HG02852 (cell line): ENCODE results near the gene VTCN1.
"Not testable (repeated sequence)": the region's sequence is repeated elsewhere in the genome, so short reads cannot be mapped to it uniquely, and the experiment has no call there.

Experiments used
- ATAC-seq: cut with Tn5 transposase; IDR thresholded peaks from one replicate; pipeline ENCODE4 v1.9.1; 2021; ENCODE audit warnings: mild to moderate bottlenecking, moderate library complexity; ENCODE audit not compliant: unreplicated experiment

The VTCN1 gene

DNA sequence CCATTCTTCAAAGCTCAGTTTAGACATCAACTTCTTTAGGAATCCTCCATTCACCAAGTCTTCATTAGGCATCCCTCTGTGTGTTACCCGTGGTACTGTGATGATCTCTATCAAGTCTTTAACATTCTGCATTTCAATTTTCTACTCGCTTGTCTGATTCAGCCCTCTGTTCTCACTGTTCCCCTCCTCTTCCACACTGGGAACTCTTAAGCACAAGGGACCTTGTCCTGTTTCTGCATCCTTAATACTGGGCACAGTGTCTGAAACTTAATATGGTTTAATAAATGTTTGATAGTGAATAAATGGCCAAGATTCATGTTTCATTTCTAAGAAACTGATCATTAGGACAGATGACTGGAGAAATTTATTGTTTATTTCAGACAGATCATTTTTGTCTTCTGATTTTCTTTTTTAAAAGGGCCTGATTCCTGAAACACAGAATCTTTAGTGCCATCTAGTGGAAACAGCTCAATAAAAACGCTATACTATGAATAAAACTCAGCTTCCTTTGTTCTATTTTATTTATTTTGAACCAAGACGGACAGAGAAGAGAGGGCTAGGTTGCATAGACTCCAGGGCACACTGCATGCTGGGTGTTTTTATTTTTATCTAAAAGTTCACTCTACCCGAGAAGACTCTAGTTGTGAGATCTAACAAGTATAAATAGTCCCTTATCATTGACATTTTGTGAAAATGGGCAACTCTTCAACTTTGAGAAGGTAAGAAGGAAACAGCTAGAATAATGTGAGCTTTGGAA is 82.2 kb downstream of the VTCN1 start:
- ATAC-seq: no peak

- ATAC-seq: no peak
Measured at GRCh38 chr1:117127795-117128194, 82.9 kb downstream of the VTCN1 start.

- no peak for ATAC-seq
Measured at GRCh38 chr1:117124661-117125060, 86.1 kb downstream of the VTCN1 start.

- no peak for ATAC-seq
Measured at GRCh38 chr1:117123274-117123673, 87.5 kb downstream of the VTCN1 start.

- ATAC-seq: no peak
Measured at GRCh38 chr1:117122330-117123025, 88.2 kb downstream of the VTCN1 start.

- peak; percentile 92 for ATAC-seq
Measured at GRCh38 chr1:117121589-117122329, 89.0 kb downstream of the VTCN1 start, which contains the start of gene TRIM45. Gene TRIM45 (minus strand): TSS chr1:117121749. CDS start chr1:117121201, 548 bp downstream.

DNA sequence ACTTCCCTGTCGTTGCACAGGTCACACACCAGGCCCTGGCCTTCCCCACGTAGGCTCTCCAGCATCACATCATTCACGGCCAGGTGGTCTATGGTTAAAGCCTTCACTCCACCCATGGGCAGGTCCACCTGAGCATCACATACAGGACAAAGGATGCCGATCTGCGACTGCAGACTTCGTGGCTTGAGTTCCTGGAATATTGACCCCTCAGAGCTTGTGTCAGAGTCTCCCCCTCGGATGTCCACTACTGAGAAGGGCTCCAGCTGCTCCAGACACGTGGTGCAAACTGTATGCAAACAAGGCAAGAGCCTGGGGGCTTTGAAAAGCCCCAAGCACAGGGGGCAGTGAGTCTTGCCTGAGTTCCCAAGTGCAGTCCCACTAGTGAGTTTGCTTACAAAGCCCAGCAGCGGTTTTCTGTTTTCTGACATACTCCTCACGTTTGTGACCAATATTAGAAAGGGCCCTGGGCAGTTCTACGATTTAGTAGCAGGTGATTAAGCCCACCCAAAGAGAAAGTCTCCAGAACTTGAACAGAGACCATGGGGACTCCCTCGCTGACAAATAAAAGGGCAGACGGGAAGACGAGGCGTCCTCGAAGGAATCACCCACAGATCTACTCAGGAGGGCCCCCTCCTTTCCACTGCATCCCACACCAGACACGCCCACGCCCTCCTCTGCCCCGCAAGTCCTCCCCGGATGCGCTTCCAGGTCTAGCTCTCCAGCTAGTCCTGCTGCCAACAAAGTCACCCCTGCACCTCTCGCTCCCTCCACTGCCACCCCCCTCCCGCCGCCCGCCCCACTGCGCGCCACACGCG is 89.7 kb downstream of the VTCN1 start:
- no peak for ATAC-seq

DNA sequence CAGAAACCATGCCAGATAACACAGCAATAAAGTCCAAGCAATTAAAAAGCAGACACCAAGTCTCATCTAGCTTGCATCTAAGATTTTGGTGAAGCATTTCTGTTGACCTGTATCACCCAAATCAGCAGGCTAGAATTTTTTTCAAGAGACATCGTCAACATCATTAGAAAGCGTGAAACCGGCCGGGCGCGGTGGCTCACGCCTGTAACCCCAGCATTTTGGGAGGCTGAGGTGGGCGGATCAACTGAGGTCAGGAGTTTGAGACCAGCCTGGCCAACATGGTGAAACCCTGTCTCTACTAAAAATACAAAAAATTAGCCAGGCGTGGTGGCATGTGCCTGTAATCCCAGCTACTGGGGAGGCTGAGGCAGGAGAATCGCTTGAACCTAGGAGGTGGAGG is 91.6 kb downstream of the VTCN1 start:
- ATAC-seq: not testable (repeated sequence)

DNA sequence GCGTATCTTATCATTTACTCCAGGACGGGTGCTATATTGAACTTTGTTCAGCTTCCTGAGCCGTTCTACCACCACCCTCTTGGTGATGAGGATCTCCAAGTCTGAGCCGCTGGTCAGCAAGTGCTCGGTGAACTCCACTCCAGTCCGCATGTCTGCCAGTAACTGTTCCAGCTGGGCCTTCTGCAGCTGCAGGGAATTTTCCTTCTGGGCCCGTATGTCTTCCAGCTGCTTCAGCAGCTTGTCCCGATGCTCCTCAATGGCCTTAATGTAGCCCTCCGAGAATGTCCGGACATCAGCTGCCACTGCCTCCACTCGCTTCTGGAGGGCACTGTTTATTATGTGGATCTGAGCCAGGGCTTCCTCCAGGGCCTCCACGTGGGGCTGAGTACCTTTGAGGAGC is 92.6 kb downstream of the VTCN1 start:
- ATAC-seq: no peak

DNA sequence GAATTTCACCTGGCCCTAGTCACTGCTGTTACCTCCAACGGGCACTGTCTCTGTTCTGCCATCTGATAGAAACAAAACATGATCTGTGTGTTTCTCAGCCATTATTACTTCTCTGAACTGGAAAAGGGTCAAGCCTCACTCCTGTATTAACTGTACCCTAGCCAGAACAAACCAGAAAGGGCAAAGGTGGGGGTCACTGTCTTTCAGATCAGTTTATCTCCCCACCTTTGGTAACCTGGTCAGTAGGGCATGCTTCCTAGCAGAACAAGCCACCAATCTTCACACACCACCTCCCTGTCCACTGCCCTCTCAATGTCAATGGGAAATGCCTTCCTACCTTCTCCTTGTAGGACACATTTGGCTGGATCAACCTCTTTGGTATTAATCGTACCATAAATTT is 93.0 kb downstream of the VTCN1 start:
- ATAC-seq: no peak

DNA sequence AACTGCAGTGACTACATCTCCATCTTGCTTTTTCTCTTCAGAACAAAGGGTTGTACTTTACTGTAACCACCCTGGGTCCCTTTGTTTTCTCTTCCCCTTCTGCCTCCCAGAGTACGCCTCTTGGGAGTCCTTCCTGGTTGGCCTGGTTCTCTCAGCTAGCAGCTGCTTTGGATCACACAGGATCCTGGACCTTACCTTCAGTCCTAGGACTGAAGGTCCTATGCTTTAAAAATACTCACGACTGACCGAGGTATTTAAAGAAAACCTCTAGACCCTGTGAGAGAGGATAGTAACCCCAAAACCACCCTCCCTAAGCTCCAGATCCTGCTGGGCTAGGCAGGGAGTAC is 94.0 kb downstream of the VTCN1 start:
- no peak for ATAC-seq

- ATAC-seq: no peak
Measured at GRCh38 chr1:117116090-117116783, 94.5 kb downstream of the VTCN1 start.

DNA sequence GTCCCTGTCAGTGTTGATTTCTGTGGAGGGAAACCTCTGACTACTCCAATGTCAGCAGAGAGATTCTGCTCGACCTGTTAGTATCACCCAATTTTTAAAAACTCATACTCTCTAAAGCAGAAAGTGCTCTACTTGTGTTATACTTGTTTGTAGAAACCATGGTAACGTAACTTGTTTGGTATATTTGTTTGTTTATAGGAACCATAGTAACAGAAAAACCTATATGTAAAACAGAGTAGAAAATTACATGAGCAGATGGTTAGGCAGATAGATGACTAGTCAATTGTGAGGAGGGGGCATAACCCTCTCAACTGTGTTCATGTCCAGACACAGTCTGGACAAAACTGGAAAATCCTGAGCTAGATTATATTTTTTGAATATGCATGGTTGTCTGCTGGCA is 95.8 kb downstream of the VTCN1 start:
- no peak for ATAC-seq

GRCh38 chr1:117113199-117113598 is 97.5 kb downstream of the VTCN1 start:
- no peak for ATAC-seq

- ATAC-seq: no peak
Measured at GRCh38 chr1:117112047-117112717, 98.5 kb downstream of the VTCN1 start.

DNA sequence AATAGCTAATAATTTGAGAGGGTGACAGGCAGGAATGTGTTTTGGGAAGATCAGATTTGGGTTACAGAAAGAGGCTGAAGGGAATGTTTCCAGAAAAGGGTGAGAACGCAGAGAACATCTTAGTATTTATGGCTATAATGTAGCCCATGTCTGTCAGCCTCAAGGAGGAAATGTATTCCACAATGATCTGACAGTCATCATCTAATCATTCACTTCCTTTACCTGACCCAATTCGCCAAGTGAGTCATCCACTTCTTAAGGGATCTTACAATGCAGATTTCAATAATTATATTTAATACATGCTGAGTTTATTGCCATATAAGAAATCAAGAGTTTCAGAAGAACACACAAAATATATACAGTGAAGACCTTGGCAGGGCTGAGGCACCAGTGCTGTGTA is 100.0 kb downstream of the VTCN1 start:
- ATAC-seq: no peak

DNA sequence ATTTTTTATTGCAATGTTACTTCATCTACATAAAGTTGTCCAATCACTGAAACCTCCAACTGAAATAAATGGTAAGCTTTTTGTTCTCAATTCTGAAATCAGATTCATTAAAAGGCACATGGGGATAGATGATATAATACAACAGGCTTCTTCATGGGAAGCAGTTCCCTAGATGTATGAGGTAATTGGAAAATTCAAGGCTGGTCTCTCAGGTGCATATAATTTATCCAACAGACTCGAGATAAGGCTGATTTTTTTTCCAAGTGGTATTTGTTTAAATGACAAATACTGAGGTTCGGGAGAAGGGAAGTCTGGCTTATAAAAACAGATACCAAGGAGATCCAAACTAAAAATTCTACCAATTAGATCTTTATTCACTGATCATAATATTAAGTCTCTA is 103.4 kb downstream of the VTCN1 start:
- ATAC-seq: no peak

- ATAC-seq: no peak
Measured at GRCh38 chr1:117106478-117106877, 104.2 kb downstream of the VTCN1 start.

- no peak for ATAC-seq
Measured at GRCh38 chr1:117105722-117106121, 105.0 kb downstream of the VTCN1 start.

DNA sequence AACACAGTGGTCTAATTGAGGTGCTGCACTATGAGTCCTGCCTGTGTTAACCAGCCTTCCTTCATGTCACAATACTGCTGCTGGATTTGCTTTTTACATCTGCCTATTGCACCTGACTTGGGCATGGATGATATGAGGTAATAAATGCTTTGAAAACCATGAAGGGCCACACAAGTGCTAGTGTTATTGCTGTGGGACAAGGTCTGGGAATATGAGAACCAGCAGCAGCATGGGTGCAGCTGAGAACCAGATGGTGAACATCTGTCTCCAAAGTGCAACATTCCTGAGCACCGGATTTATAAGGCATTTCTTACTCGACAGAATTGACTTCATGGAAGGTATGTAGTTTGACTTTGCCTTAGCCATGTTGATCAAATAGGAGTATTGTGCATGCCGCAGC is 105.7 kb downstream of the VTCN1 start:
- no peak for ATAC-seq
